Erythroblast (primary cell): ENCODE results near the gene KCNMB2.
"Not testable (repeated sequence)": the region's sequence is repeated elsewhere in the genome, so short reads cannot be mapped to it uniquely, and the experiment has no call there.

Experiments used
- DNase-seq, 2 experiments: peaks; one replicate each; lab custom pipeline; 2025; lab: John Stamatoyannopoulos, UW
- GATA1 ChIP-seq: IDR thresholded peaks from 2 replicates; pipeline ENCODE4 v1.6.1; 2011; ENCODE audit warnings: low read depth, mild to moderate bottlenecking, control low read depth, low read length, moderate library complexity
- POLR2A ChIP-seq: IDR thresholded peaks from 2 replicates; pipeline ENCODE4 v1.6.1; 2011; ENCODE audit warnings: mild to moderate bottlenecking, low read length

The KCNMB2 gene

GRCh38 chr3:178537122-178537705 is 978 bp downstream of the KCNMB2 start:
- no peak for TF ChIP-seq GATA1
- no peak for TF ChIP-seq POLR2A

GRCh38 chr3:178538056-178538455 is 1.8 kb downstream of the KCNMB2 start:
- DNase-seq, result no peak
- TF ChIP-seq GATA1, result no peak
- no peak for TF ChIP-seq POLR2A

More at GRCh38 chr3:178537122-178537705, 978 bp downstream of the KCNMB2 start:
- no peak for DNase-seq

GRCh38 chr3:178540184-178540583 is 3.9 kb downstream of the KCNMB2 start:
- no peak for TF ChIP-seq GATA1
- no peak for TF ChIP-seq POLR2A
- DNase-seq, result no peak

GRCh38 chr3:178545337-178545736 is 9.1 kb downstream of the KCNMB2 start:
- TF ChIP-seq GATA1, result no peak
- no peak for TF ChIP-seq POLR2A
- no peak for DNase-seq

GRCh38 chr3:178546079-178546478 is 9.8 kb downstream of the KCNMB2 start:
- TF ChIP-seq POLR2A, result no peak
- no peak for TF ChIP-seq GATA1

GRCh38 chr3:178549426-178549825 is 13.2 kb downstream of the KCNMB2 start:
- DNase-seq, result not testable (repeated sequence)

More at GRCh38 chr3:178546079-178546478, 9.8 kb downstream of the KCNMB2 start:
- DNase-seq, result no peak

GRCh38 chr3:178551916-178552321 is 15.7 kb downstream of the KCNMB2 start:
- no peak for DNase-seq
- TF ChIP-seq GATA1 (no peak), POLR2A (no peak)

- TF ChIP-seq GATA1, result no peak
- TF ChIP-seq POLR2A, result no peak
- no peak for DNase-seq
Observed at GRCh38 chr3:178558637-178559036, 22.4 kb downstream of the KCNMB2 start.

- DNase-seq, result no peak
- TF ChIP-seq POLR2A (no peak), GATA1 (no peak)
Observed at GRCh38 chr3:178560759-178561158, 24.5 kb downstream of the KCNMB2 start.

- no peak for DNase-seq
- TF ChIP-seq POLR2A, result no peak
- no peak for TF ChIP-seq GATA1
Observed at GRCh38 chr3:178561239-178561638, 25.0 kb downstream of the KCNMB2 start.

- TF ChIP-seq GATA1, result no peak
- no peak for TF ChIP-seq POLR2A
- no peak for DNase-seq
Observed at GRCh38 chr3:178562143-178562946, 26.1 kb downstream of the KCNMB2 start.

GRCh38 chr3:178562947-178563232 is 26.7 kb downstream of the KCNMB2 start:
- DNase-seq, result no peak
- TF ChIP-seq GATA1, result no peak
- TF ChIP-seq POLR2A, result no peak

GRCh38 chr3:178567611-178568010 is 31.4 kb downstream of the KCNMB2 start:
- TF ChIP-seq GATA1, result no peak
- TF ChIP-seq POLR2A, result no peak
- no peak for DNase-seq

- TF ChIP-seq GATA1 (no peak), POLR2A (no peak)
- DNase-seq, result no peak
Observed at GRCh38 chr3:178568155-178568731, 32.0 kb downstream of the KCNMB2 start.
